ENCODE results near the gene MAST4.

Gene MAST4

GRCh38 chr5:67058998-67059743 lies 463.0 kb downstream of the MAST4 start:
- no peak for DNase-seq

- no peak for DNase-seq
Observed at GRCh38 chr5:67059744-67060490, 463.7 kb downstream of the MAST4 start.

GRCh38 chr5:67061511-67061910 lies 465.3 kb downstream of the MAST4 start:
- DNase-seq: no peak

- DNase-seq: no peak
Observed at GRCh38 chr5:67063055-67063454, 466.9 kb downstream of the MAST4 start.

- DNase-seq: no peak
Observed at GRCh38 chr5:67063791-67064190, 467.6 kb downstream of the MAST4 start.

GRCh38 chr5:67065237-67065636 lies 469.0 kb downstream of the MAST4 start:
- no peak for DNase-seq

GRCh38 chr5:67065696-67066095 lies 469.5 kb downstream of the MAST4 start:
- no peak for DNase-seq

- DNase-seq: no peak
Observed at GRCh38 chr5:67066815-67067214, 470.6 kb downstream of the MAST4 start.

GRCh38 chr5:67073045-67073680 lies 477.0 kb downstream of the MAST4 start:
- DNase-seq: no peak

GRCh38 chr5:67077296-67077695 lies 481.1 kb downstream of the MAST4 start:
- no peak for DNase-seq

GRCh38 chr5:67081261-67081660 lies 485.1 kb downstream of the MAST4 start:
- no peak for DNase-seq

- no peak for DNase-seq
Observed at GRCh38 chr5:67082941-67083340, 486.7 kb downstream of the MAST4 start.

GRCh38 chr5:67085616-67086015 lies 489.4 kb downstream of the MAST4 start:
- no peak for DNase-seq

- no peak for DNase-seq
Observed at GRCh38 chr5:67089200-67089725, 493.1 kb downstream of the MAST4 start.

- no peak for DNase-seq
Observed at GRCh38 chr5:67090040-67090439, 493.8 kb downstream of the MAST4 start.

GRCh38 chr5:67090593-67090992 lies 494.4 kb downstream of the MAST4 start:
- no peak for DNase-seq

GRCh38 chr5:67092535-67092934 lies 496.3 kb downstream of the MAST4 start:
- DNase-seq: no peak

- no peak for DNase-seq
Observed at GRCh38 chr5:67093279-67093678, 497.1 kb downstream of the MAST4 start.

- DNase-seq: no peak
Observed at GRCh38 chr5:67094476-67095300, 498.5 kb downstream of the MAST4 start.

GRCh38 chr5:67095346-67096171 lies 499.4 kb downstream of the MAST4 start:
- DNase-seq: no peak

GRCh38 chr5:67098656-67099055 lies 502.5 kb downstream of the MAST4 start:
- DNase-seq: no peak

- DNase-seq: no peak
Observed at GRCh38 chr5:67100301-67100700, 504.1 kb downstream of the MAST4 start.

Data from NK-92 treated with Interleukin-12 subunit alpha and Interleukin-12 subunit beta, amount 100 ng/mL, for 24 hours (cell line).